K562 (cell line): ENCODE data around the gene PPIL4. TPM values are rescaled to one million over a fixed set of nuclear protein-coding genes. Genes with fewer than 3 reads are reported as not detected.

Experiments
- ATAC-seq: fragments of 200-7000 bp; cut with Tn5 transposase; 3 replicates; pipeline ENCODE4 v1.9.1; 2020; ENCODE audit warnings: moderate library complexity
- BruUV-seq: library from RNA; stranded (reverse); fragments of 400-500 nt; replicated peaks from 2 replicates; lab custom pipeline; 2021; lab: Mats Ljungman, UMichigan
- CTCF ChIA-PET: fragments of 300-600 bp; formaldehyde crosslinking; extraction: SDS; loops from one replicate; lab custom pipeline; 2021; ENCODE audit warnings: low intra/inter-chr PET ratio; lab: Yijun Ruan, JAX
- POLR2A ChIA-PET: fragments of 300-600, 350-650 bp; sonication (Branson Sonifier 250); formaldehyde crosslinking; extraction: SDS; loops from one replicate; lab custom pipeline; 2021; ENCODE audit warnings: antibody characterized with exemption, inconsistent platforms; lab: Yijun Ruan, JAX
- DNase-seq, 4 experiments: peaks; one replicate each; pipeline versions ENCODE4 v3.0.0 to v3.0.0-alpha.2; 2011 to 2018; ENCODE audit warnings: low spot score in 3 of 4, mixed read lengths in 3 of 4; ENCODE audit errors: extremely low read depth in 1 of 4
- FAIRE-seq: peaks from 2 replicates; lab custom pipeline; 2011; peaks lifted over from hg19 to GRCh38; lab: Jason Lieb, UNC
- H2AFZ ChIP-seq: 2 replicates; pipeline ENCODE4 v1.6.0; 2011; ENCODE audit warnings: low read depth, low read length, control low read depth, inconsistent platforms
- H3K27ac ChIP-seq: fragments of 200-600 bp; 3 replicates; pipeline ENCODE4 v1.8.0; 2011; ENCODE audit warnings: low read depth, mild to moderate bottlenecking, control low read depth, inconsistent platforms, low read length, moderate library complexity, mixed read lengths; ENCODE audit errors: extremely low read depth
- H3K27me3 ChIP-seq, 2 experiments: fragments of 300-600 bp in 1 of 2; 2 replicates in 1 of 2; 3 replicates in 1 of 2; pipeline versions ENCODE4 v1.6.0 to v1.8.0; 2011; ENCODE audit warnings: inconsistent platforms in 2 of 2, low read length in 2 of 2, mild to moderate bottlenecking in 1 of 2, mixed read lengths in 1 of 2, moderate library complexity in 1 of 2; ENCODE audit not compliant: control insufficient read depth in 2 of 2, insufficient read depth in 2 of 2
- H3K36me3 ChIP-seq: fragments of 300-600 bp; 3 replicates; pipeline ENCODE4 v1.8.0; 2011; ENCODE audit warnings: mild to moderate bottlenecking, low read length, inconsistent platforms; ENCODE audit not compliant: control insufficient read depth, insufficient read depth
- H3K4me1 ChIP-seq, 2 experiments: fragments of 200-600 bp in 1 of 2; replicated peaks in 1 of 2; 2 replicates in 1 of 2; 3 replicates in 1 of 2; pipeline versions ENCODE4 v1.5.1 to v1.8.0; 2011; ENCODE audit warnings: inconsistent platforms in 2 of 2, low read length in 2 of 2, mild to moderate bottlenecking in 1 of 2, mixed read lengths in 1 of 2, moderate library complexity in 1 of 2; ENCODE audit not compliant: control insufficient read depth in 2 of 2, insufficient read depth in 2 of 2
- H3K4me2 ChIP-seq: 2 replicates; pipeline ENCODE4 v1.6.1; 2011; ENCODE audit warnings: low read length, control low read depth, inconsistent platforms, mixed read lengths; ENCODE audit not compliant: insufficient read depth
- H3K4me3 ChIP-seq: fragments of 200-600 bp; sonication (generic), shearing (Covaris generic); 2 replicates; pipeline ENCODE4 v1.5.1; 2016; ENCODE audit warnings: control low read depth, inconsistent platforms
- H3K79me2 ChIP-seq: fragments of 200-600 bp; 3 replicates; pipeline ENCODE4 v1.8.0; 2011; ENCODE audit warnings: low read length, inconsistent platforms; ENCODE audit not compliant: control insufficient read depth, insufficient read depth
- H3K9ac ChIP-seq, 2 experiments: 2 replicates each; pipeline versions ENCODE4 v1.6.0 to v1.6.1; 2011; ENCODE audit warnings: low read depth in 2 of 2, low read length in 2 of 2, control low read depth in 1 of 2, inconsistent platforms in 1 of 2, mild to moderate bottlenecking in 1 of 2, mixed read lengths in 1 of 2; ENCODE audit not compliant: insufficient read depth in 1 of 2
- H3K9me1 ChIP-seq: one replicate; pipeline ENCODE4 v1.6.0; 2011; ENCODE audit warnings: inconsistent platforms, mild to moderate bottlenecking, low read length, moderate library complexity; ENCODE audit not compliant: control insufficient read depth, insufficient read depth
- H3K9me3 ChIP-seq: replicated peaks from 2 replicates; pipeline ENCODE4 v1.5.1; 2011; ENCODE audit warnings: low read depth, low read length, inconsistent platforms; ENCODE audit not compliant: control insufficient read depth, insufficient read depth
- H4K20me1 ChIP-seq: replicated peaks from 2 replicates; pipeline ENCODE4 v1.6.1; 2011; ENCODE audit warnings: low read length, inconsistent platforms, mixed read lengths; ENCODE audit not compliant: control insufficient read depth, insufficient read depth
- CEBPB ChIP-seq: fragments of 450-650 bp; IDR thresholded peaks from 2 replicates; pipeline ENCODE4 v1.6.1; 2016; ENCODE audit warnings: missing genetic modification characterization, missing compliant biosample characterization
- CEBPG ChIP-seq, 3 experiments: fragments of 200-800 bp in 1 of 3; sonication (Bioruptor generic) in 1 of 3; sonication (generic) in 1 of 3; formaldehyde crosslinking in 1 of 3; IDR thresholded peaks in 2 of 3; conservative IDR thresholded peaks in 1 of 3; 2 replicates each; pipeline versions ENCODE4 v1.6.1 to v1.8.0; 2016 to 2022; ENCODE audit warnings: missing compliant biosample characterization in 2 of 3, missing genetic modification characterization in 2 of 3, mild to moderate bottlenecking in 1 of 3, missing genetic modification reagents in 1 of 3
- KDM2B ChIP-seq: fragments of 250-450 bp; sonication (Bioruptor Pico); IDR thresholded peaks from 2 replicates; pipeline ENCODE4 v1.8.0; 2021; ENCODE audit warnings: mild to moderate bottlenecking, moderate library complexity
- MECOM ChIP-seq: fragments of 250-450 bp; sonication (Bioruptor Pico); IDR thresholded peaks from 2 replicates; pipeline ENCODE4 v1.8.0; 2022; ENCODE audit warnings: inconsistent platforms
- PPARD ChIP-seq: fragments of 250-450 bp; sonication (Bioruptor Pico); IDR thresholded peaks from 2 replicates; pipeline ENCODE4 v1.8.0; 2022; ENCODE audit warnings: inconsistent platforms, mild to moderate bottlenecking, moderate library complexity
- WGBS: fragments of 100-300 bp; shearing (Covaris generic); methylation state at CpG from one replicate; pipeline ENCODE4 v1.1.6; 2016; ENCODE audit warnings: low coverage, mixed read lengths; ENCODE audit not compliant: insufficient coverage; ENCODE audit errors: missing lambda C conversion rate; 5-methylcytosine and 5-hydroxymethylcytosine counted together
- in situ Hi-C: fragments of 300-500 bp; cut with MboI; formaldehyde crosslinking; loops from 4 replicates; pipeline ENCODE4 v1.15.0; 2018; ENCODE audit warnings: inconsistent platforms, mixed read lengths
- intact Hi-C: fragments of 100-400 bp; cut with micrococcal nuclease; formaldehyde crosslinking; loops from 2 replicates; pipeline ENCODE4 v1.14.2; 2022
- polyA plus RNA-seq, 8 experiments: library from polyadenylated mRNA; depleted of rRNA in 4 of 8; stranded (reverse) in 5 of 8; unstranded in 3 of 8; fragments of >200 nt; fragmentation: Nextera tagmentation in 2 of 8; fragmentation: Illumina TruSeq in 1 of 8; extraction: Ambion mirVana in 2 of 8; extraction: Trizol in 1 of 8; gene quantifications; 2 replicates each; pipeline versions ENCODE4 v1.2.1 to v1.2.3, GENCODE V29; 2011 to 2014; ENCODE audit warnings: inconsistent platforms in 1 of 8, missing spikeins in 1 of 8
- total RNA-seq, 7 experiments: library from RNA; depleted of rRNA in 6 of 7; stranded (reverse); fragments of >200 nt in 6 of 7; fragmentation: Illumina TruSeq in 2 of 7; extraction: Trizol in 2 of 7; gene quantifications; 2 replicates each; pipeline versions ENCODE4 v1.2.1 to v1.2.3, GENCODE V29; 2011 to 2021; ENCODE audit warnings: low replicate concordance in 1 of 7

PPIL4 gene
- total and polyA plus RNA-seq, 9 of the 15 experiments (the other 6 are each of a cell fraction or from before 2014, with no cell fraction given): 14.5 to 55.2 (median 45.9) TPM

DNA sequence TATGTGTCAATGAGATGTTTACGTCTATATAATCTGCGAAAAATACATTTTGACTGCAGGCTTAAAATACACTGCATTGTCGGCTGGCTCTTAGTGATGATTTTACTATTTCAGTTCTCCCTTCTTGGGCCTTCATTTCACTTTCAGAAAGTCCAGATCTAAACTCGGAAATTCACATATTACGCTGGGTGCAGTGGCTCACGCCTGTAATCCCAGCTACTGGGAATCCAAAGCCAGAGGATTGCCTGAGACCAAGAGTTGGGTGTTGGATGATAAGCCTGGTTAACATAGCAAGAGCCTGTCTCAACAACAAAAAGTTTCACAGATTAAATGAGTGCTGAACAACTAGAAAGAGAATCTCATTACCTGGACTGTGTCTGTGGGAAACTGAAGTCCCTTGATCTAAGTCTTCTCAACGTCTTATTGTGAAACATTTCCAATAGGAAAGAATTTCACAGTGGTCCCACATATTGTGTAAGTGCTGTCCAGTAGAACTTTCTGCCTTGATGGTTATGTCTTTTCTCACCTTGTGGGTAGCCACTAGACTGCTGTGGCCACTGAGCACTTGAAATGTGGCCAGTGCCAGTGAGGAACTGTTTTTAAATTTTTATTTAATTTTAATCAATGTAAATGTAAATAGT is 22.2 kb upstream of the PPIL4 start:
- DNase-seq: no peak
- Histone ChIP-seq H3K9me1 (no peaks in the 10 kb centered on the region), H3K36me3 (peaks cover 1% of the 10 kb centered on the region; the same call in 1 of the 3 replicates), H2AFZ (no peak overlapping the region), H3K4me1 (peaks cover 6 to 17% of the 10 kb centered on the region in 2 experiments; a peak in 4 of 5 replicates), H4K20me1 (peaks cover 4% of the 10 kb centered on the region; the same call in 1 of the 2 replicates), H3K9me3 (no peaks in the 10 kb centered on the region), H3K4me2 (no peak overlapping the region), H3K9ac (no peak overlapping the region; a peak in 1 of 4 replicates), H3K27ac (no peak overlapping the region), H3K4me3 (no peak overlapping the region), H3K27me3 (no peaks in the 10 kb centered on the region), H3K79me2 (peaks cover 37% of the 10 kb centered on the region)
- TF ChIP-seq MECOM (CRISPR knock-in tag): no peak
- TF ChIP-seq PPARD: no peak
- TF ChIP-seq CEBPB (tag): peak; percentile 58
- no peak for TF ChIP-seq CEBPG (CRISPR knock-in tag; IDR thresholded peaks at IDR 0.05)
- peak in 1 of 2 experiments; percentile 33; a peak in 1 of 4 replicates for TF ChIP-seq CEBPG (tag; conservative IDR thresholded peaks at IDR 0.05 in 1 of 2, IDR thresholded peaks at IDR 0.05 in 1 of 2)
- TF ChIP-seq KDM2B (CRISPR knock-in tag): no peak
- WGBS: 76% methylated on average over 7 of the region's 7 CpGs
- in situ Hi-C loops (no loop called here), intact Hi-C loops (loop anchor here (5.0 to 10.0 kb wide), 4 partner anchors 149 to 437 kb away; partner anchors contain the start of genes LATS1 and LRP11)
- no TSS peak for BruUV-seq
- ChIA-PET CTCF (no interaction called here), POLR2A (interaction anchor here (0.8 to 1.2 kb wide), 3 partner anchors 17 to 26 kb away, joined by 3 read pairs; no protein-coding TSS in a partner anchor)
- ATAC-seq: no peak
- FAIRE-seq: no peak
